Panc1 (cell line): ENCODE results near the gene OSBPL9. TPM values are rescaled to one million over a fixed set of nuclear protein-coding genes. Genes with fewer than 3 reads are reported as not detected.

Experiments used
- ATAC-seq: fragments of 200-7000 bp; cut with Tn5 transposase; 2 replicates; pipeline ENCODE4 v1.9.1; 2020; ENCODE audit warnings: mild to moderate bottlenecking, moderate library complexity
- BruUV-seq: library from RNA; stranded (reverse); fragments of 400-500 nt; replicated peaks from 2 replicates; lab custom pipeline; 2021; lab: Mats Ljungman, UMichigan
- CTCF ChIA-PET: fragments of 300-600 bp; sonication (Branson Sonifier 250); formaldehyde crosslinking; loops from one replicate; lab custom pipeline; 2022; ENCODE audit warnings: antibody characterized with exemption; lab: Charles Lee
- POLR2A ChIA-PET: fragments of 300-600 bp; sonication (Branson Sonifier 250); formaldehyde crosslinking; loops from one replicate; lab custom pipeline; 2022; ENCODE audit warnings: antibody characterized with exemption; lab: Charles Lee
- DNase-seq: peaks from one replicate; pipeline ENCODE4 v3.0.0-alpha.2; 2010; ENCODE audit warnings: low read depth, low spot score
- H3K27ac ChIP-seq: 2 replicates; pipeline ENCODE4 v1.5.1; 2011; ENCODE audit warnings: mild to moderate bottlenecking, low read length, inconsistent platforms
- H3K27me3 ChIP-seq: fragments of 200-500 bp; sonication (Bioruptor generic); 2 replicates; pipeline ENCODE4 v1.6.0; 2014; ENCODE audit warnings: low read length, inconsistent platforms; ENCODE audit not compliant: control insufficient read depth, insufficient read depth
- H3K36me3 ChIP-seq: fragments of 200-500 bp; sonication (Bioruptor generic); 2 replicates; pipeline ENCODE4 v1.5.1; 2014; ENCODE audit warnings: inconsistent platforms, mild to moderate bottlenecking, low read length, moderate library complexity; ENCODE audit not compliant: control insufficient read depth, insufficient read depth
- H3K4me1 ChIP-seq: 2 replicates; pipeline ENCODE4 v1.5.1; 2011; ENCODE audit warnings: inconsistent platforms, mild to moderate bottlenecking, low read length, moderate library complexity; ENCODE audit not compliant: control insufficient read depth, insufficient read depth
- H3K4me3 ChIP-seq, 2 experiments: 2 replicates each; pipeline ENCODE4 v1.5.1; 2011 to 2012; ENCODE audit warnings: low read depth in 2 of 2, low read length in 2 of 2, mild to moderate bottlenecking in 2 of 2, inconsistent platforms in 1 of 2, moderate library complexity in 1 of 2
- H3K9me3 ChIP-seq: fragments of 200-500 bp; sonication (Bioruptor generic); 2 replicates; pipeline ENCODE4 v1.5.1; 2014; ENCODE audit warnings: low read depth, mild to moderate bottlenecking, inconsistent platforms, low read length, moderate library complexity; ENCODE audit not compliant: control insufficient read depth, insufficient read depth
- CTCF ChIP-seq: fragments of 450-650 bp; IDR thresholded peaks from 2 replicates; pipeline ENCODE4 v1.5.1; 2017; ENCODE audit warnings: mild to moderate bottlenecking
- POLR2AphosphoS5 ChIP-seq: IDR thresholded peaks from 2 replicates; pipeline ENCODE4 v1.6.1; 2012; ENCODE audit warnings: mild to moderate bottlenecking, low read depth, low read length, moderate library complexity
- REST ChIP-seq, 2 experiments: IDR thresholded peaks; 2 replicates each; pipeline ENCODE4 v1.6.1; 2011 to 2012; ENCODE audit warnings: low read depth in 2 of 2, control low read depth in 1 of 2, low read length in 1 of 2, mild to moderate bottlenecking in 1 of 2, moderate library complexity in 1 of 2; ENCODE audit not compliant: insufficient read depth in 1 of 2
- SIN3A ChIP-seq: IDR thresholded peaks from 2 replicates; pipeline ENCODE4 v1.6.1; 2012; ENCODE audit warnings: low read depth, mild to moderate bottlenecking, low read length, moderate library complexity, borderline replicate concordance; ENCODE audit not compliant: insufficient read depth
- TCF7L2 ChIP-seq: IDR thresholded peaks from 2 replicates; pipeline ENCODE4 v1.6.1; 2011; ENCODE audit warnings: mild to moderate bottlenecking, low read depth, low read length, inconsistent platforms
- in situ Hi-C: cut with HindIII; loops from 2 replicates; pipeline ENCODE4 v1.10.0; 2016; ENCODE audit warnings: low sequenced_read_pairs, low pct_unique_long_range_greater_than_20kb
- intact Hi-C: fragments of 100-400 bp; cut with micrococcal nuclease; formaldehyde crosslinking; loops from one replicate; pipeline ENCODE4 v1.10.0; 2022; ENCODE audit not compliant: unreplicated experiment
- total RNA-seq: library from RNA; stranded (reverse); gene quantifications from one replicate; pipeline ENCODE4 v1.2.1, GENCODE V29; 2021; ENCODE audit not compliant: unreplicated experiment

Gene OSBPL9
- total RNA-seq, 1 experiment from 2014 or later: 85.5 TPM

GRCh38 chr1:51615780-51616291, 1.1 kb upstream of the OSBPL9 start:
- POLR2A ChIA-PET: no interaction called here
- TF ChIP-seq POLR2AphosphoS5 (no peak), SIN3A (no peak), TCF7L2 (no peak), CTCF (no peak), REST (IDR thresholded peaks at IDR 0.05; ENCODE audit: insufficient read depth in 1 of 2, low read depth in 2 of 2, low read length in 1 of 2) (no peak)
- H3K27ac ChIP-seq: no peak overlapping the region; the same call in 1 of the 2 replicates
- CTCF ChIA-PET: interaction anchor here (0.6 kb wide), 1 partner anchor 46 kb away, joined by 10 read pairs; no protein-coding TSS in a partner anchor
- intact Hi-C loops (no loop called here), in situ Hi-C loops (no loop called here)
- no peaks in the 10 kb centered on the region for H3K27me3 ChIP-seq
- no TSS peak for BruUV-seq
- H3K36me3 ChIP-seq: peaks cover 2% of the 10 kb centered on the region; the same call in 1 of the 2 replicates
- no peak for ATAC-seq
- no peak for DNase-seq
- no peak overlapping the region for H3K4me3 ChIP-seq
- no peaks in the 10 kb centered on the region for H3K9me3 ChIP-seq
- H3K4me1 ChIP-seq: peaks cover 35% of the 10 kb centered on the region

- H3K9me3 ChIP-seq: no peaks in the 10 kb centered on the region
- H3K27ac ChIP-seq: peak overlapping the region; percentile 44; the same call in 1 of the 2 replicates
- intact Hi-C loops (no loop called here), in situ Hi-C loops (no loop called here)
- ChIA-PET POLR2A (no interaction called here), CTCF (no interaction called here)
- BruUV-seq: no TSS peak
- peaks cover 2% of the 10 kb centered on the region; the same call in 1 of the 2 replicates for H3K36me3 ChIP-seq
- peak overlapping the region; percentile 23 to 26; a peak in 3 of 4 replicates for H3K4me3 ChIP-seq
- DNase-seq (no peak), ATAC-seq (no peak)
- TF ChIP-seq REST (IDR thresholded peaks at IDR 0.05; ENCODE audit: insufficient read depth in 1 of 2, low read depth in 2 of 2, low read length in 1 of 2) (no peak), CTCF (no peak), POLR2AphosphoS5 (no peak), SIN3A (no peak), TCF7L2 (no peak)
- no peaks in the 10 kb centered on the region for H3K27me3 ChIP-seq
- peaks cover 37% of the 10 kb centered on the region for H3K4me1 ChIP-seq
Measured at GRCh38 chr1:51616490-51616889, 402 bp upstream of the OSBPL9 start.
